H1 (cell line): ENCODE data around the gene MRPS15. TPM values are rescaled to one million over a fixed set of nuclear protein-coding genes. Genes with fewer than 3 reads are reported as not detected.

ENCODE experiments used
- CTCF ChIA-PET: fragments of 300-600 bp; sonication (Branson Sonifier 250); formaldehyde crosslinking; loops from one replicate; lab custom pipeline; 2021; ENCODE audit not compliant: partially characterized antibody; lab: Charles Lee
- POLR2A ChIA-PET: fragments of 300-600 bp; sonication (Branson Sonifier 250); formaldehyde crosslinking; loops from one replicate; lab custom pipeline; 2021; ENCODE audit warnings: inconsistent platforms; ENCODE audit not compliant: partially characterized antibody; lab: Charles Lee
- DNase-seq, 2 experiments: peaks; one replicate each; pipeline versions ENCODE4 v3.0.0 to v3.0.0-alpha.2; 2010 to 2022; ENCODE audit warnings: low spot score in 2 of 2, low read depth in 1 of 2, mixed read lengths in 1 of 2
- FAIRE-seq: peaks from 2 replicates; lab custom pipeline; 2011; peaks lifted over from hg19 to GRCh38; lab: Jason Lieb, UNC
- H2AFZ ChIP-seq: 2 replicates; pipeline ENCODE4 v1.8.1; 2012; ENCODE audit warnings: low read length, inconsistent platforms
- H2AK5ac ChIP-seq: 2 replicates; pipeline ENCODE4 v1.6.1; 2013; ENCODE audit warnings: low read depth, low read length
- H2BK120ac ChIP-seq: replicated peaks from 2 replicates; pipeline ENCODE3; 2013; ENCODE audit warnings: low read depth, low read length, inconsistent platforms
- H2BK12ac ChIP-seq: 2 replicates; pipeline ENCODE4 v1.6.1; 2013; ENCODE audit warnings: low read depth, low read length
- H2BK15ac ChIP-seq: 2 replicates; pipeline ENCODE4 v1.6.1; 2013; ENCODE audit warnings: low read length
- H2BK20ac ChIP-seq: 2 replicates; pipeline ENCODE4 v1.6.1; 2013; ENCODE audit warnings: low read length
- H2BK5ac ChIP-seq: 2 replicates; pipeline ENCODE4 v1.6.1; 2013; ENCODE audit warnings: low read depth, low read length
- H3K14ac ChIP-seq: 2 replicates; pipeline ENCODE4 v1.6.1; 2013; ENCODE audit warnings: inconsistent platforms; ENCODE audit not compliant: insufficient read length
- H3K18ac ChIP-seq: 2 replicates; pipeline ENCODE4 v1.6.1; 2013; ENCODE audit warnings: low read length; ENCODE audit errors: extremely low read depth
- H3K23ac ChIP-seq: 2 replicates; pipeline ENCODE4 v1.6.1; 2013; ENCODE audit warnings: inconsistent platforms; ENCODE audit not compliant: insufficient read length
- H3K23me2 ChIP-seq: 2 replicates; pipeline ENCODE4 v1.6.1; 2013; ENCODE audit warnings: low read depth, low read length
- H3K27ac ChIP-seq: 2 replicates; pipeline ENCODE4 v1.6.1; 2011; ENCODE audit warnings: low read depth, low read length, inconsistent platforms
- H3K27me3 ChIP-seq, 4 experiments: replicated peaks in 1 of 4; 1 replicate in 1 of 4; 2 replicates in 3 of 4; pipeline versions ENCODE4 v1.6.1 to v1.8.1; 2011 to 2013; ENCODE audit warnings: low read length in 3 of 4, mild to moderate bottlenecking in 3 of 4, inconsistent platforms in 2 of 4, mixed read lengths in 2 of 4, moderate library complexity in 1 of 4; ENCODE audit not compliant: control insufficient read depth in 3 of 4, insufficient read depth in 3 of 4; ENCODE audit errors: extremely low read depth in 1 of 4
- H3K36me3 ChIP-seq, 4 experiments: 2 replicates each; pipeline versions ENCODE4 v1.6.1 to v1.8.1; 2011 to 2013; ENCODE audit warnings: mild to moderate bottlenecking in 4 of 4, low read length in 3 of 4, moderate library complexity in 2 of 4, control low read depth in 1 of 4, inconsistent platforms in 1 of 4; ENCODE audit not compliant: insufficient read depth in 4 of 4, control insufficient read depth in 2 of 4
- H3K4ac ChIP-seq: replicated peaks from 2 replicates; pipeline ENCODE3; 2013; ENCODE audit warnings: low read length, low read depth, mixed read lengths, inconsistent platforms; ENCODE audit not compliant: insufficient read length
- H3K4me1 ChIP-seq, 4 experiments: replicated peaks in 1 of 4; 1 replicate in 1 of 4; 2 replicates in 3 of 4; pipeline versions ENCODE4 v1.6.1 to v1.8.1; 2011 to 2013; ENCODE audit warnings: low read length in 3 of 4, inconsistent platforms in 2 of 4, mixed read lengths in 1 of 4; ENCODE audit not compliant: insufficient read depth in 4 of 4, control insufficient read depth in 3 of 4
- H3K4me2 ChIP-seq, 2 experiments: 2 replicates each; pipeline versions ENCODE4 v1.6.1 to v1.8.1; 2011 to 2013; ENCODE audit warnings: low read depth in 2 of 2, low read length in 2 of 2, control low read depth in 1 of 2, inconsistent platforms in 1 of 2, mild to moderate bottlenecking in 1 of 2; ENCODE audit not compliant: insufficient read depth in 1 of 2
- H3K4me3 ChIP-seq, 4 experiments: fragments of 200-600, 300-600 bp in 1 of 4; sonication (generic), shearing (Covaris generic), sonication (Bioruptor Twin) in 1 of 4; 2 replicates each; pipeline versions ENCODE4 v1.5.1 to v1.8.1; 2011 to 2016; ENCODE audit warnings: low read length in 4 of 4, low read depth in 3 of 4, control low read depth in 2 of 4, inconsistent platforms in 2 of 4, mild to moderate bottlenecking in 2 of 4, mixed read lengths in 1 of 4, moderate library complexity in 1 of 4; ENCODE audit not compliant: insufficient read depth in 2 of 4; ENCODE audit errors: extremely low read depth in 1 of 4
- H3K56ac ChIP-seq: replicated peaks from 2 replicates; pipeline ENCODE3; 2013; ENCODE audit warnings: low read depth, mild to moderate bottlenecking, mixed read lengths, low read length, inconsistent platforms; ENCODE audit not compliant: insufficient read length
- H3K79me1 ChIP-seq: 2 replicates; pipeline ENCODE4 v1.6.1; 2013; ENCODE audit warnings: low read depth, low read length, control low read depth
- H3K79me2 ChIP-seq, 2 experiments: 2 replicates each; pipeline versions ENCODE4 v1.6.1 to v1.8.1; 2012 to 2013; ENCODE audit warnings: low read length in 2 of 2, mild to moderate bottlenecking in 2 of 2, inconsistent platforms in 1 of 2; ENCODE audit not compliant: insufficient read depth in 2 of 2, control insufficient read depth in 1 of 2
- H3K9ac ChIP-seq, 4 experiments: replicated peaks in 1 of 4; 1 replicate in 1 of 4; 2 replicates in 3 of 4; pipeline versions ENCODE4 v1.6.1 to v1.8.1; 2011 to 2013; ENCODE audit warnings: low read depth in 3 of 4, low read length in 3 of 4, control low read depth in 2 of 4, mild to moderate bottlenecking in 2 of 4, moderate library complexity in 2 of 4, inconsistent platforms in 1 of 4; ENCODE audit errors: extremely low read depth in 1 of 4
- H3K9me3 ChIP-seq, 2 experiments: 2 replicates each; pipeline versions ENCODE4 v1.6.1 to v1.8.1; 2012 to 2013; ENCODE audit warnings: mild to moderate bottlenecking in 2 of 2, moderate library complexity in 2 of 2, control low read depth in 1 of 2, inconsistent platforms in 1 of 2, low read depth in 1 of 2, low read length in 1 of 2, mixed read lengths in 1 of 2; ENCODE audit not compliant: insufficient read depth in 2 of 2
- H4K20me1 ChIP-seq, 2 experiments: replicated peaks in 1 of 2; 2 replicates each; pipeline versions ENCODE3 to v1.8.1; 2011 to 2013; ENCODE audit warnings: inconsistent platforms in 2 of 2, low read length in 2 of 2, mild to moderate bottlenecking in 1 of 2; ENCODE audit not compliant: insufficient read depth in 2 of 2, control insufficient read depth in 1 of 2
- H4K5ac ChIP-seq: 2 replicates; pipeline ENCODE4 v1.6.1; 2013; ENCODE audit warnings: low read length, low read depth, mixed read lengths, inconsistent platforms; ENCODE audit not compliant: insufficient read length
- H4K8ac ChIP-seq: 2 replicates; pipeline ENCODE4 v1.8.0; 2013; ENCODE audit warnings: mild to moderate bottlenecking, moderate library complexity, low read length, inconsistent platforms; ENCODE audit not compliant: insufficient read depth; ENCODE audit errors: extremely low read depth
- H4K91ac ChIP-seq: replicated peaks from 2 replicates; pipeline ENCODE3; 2013; ENCODE audit warnings: low read length, mixed read lengths, inconsistent platforms; ENCODE audit not compliant: insufficient read length
- BRCA1 ChIP-seq: IDR thresholded peaks from 2 replicates; pipeline ENCODE4 v1.6.1; 2012; ENCODE audit warnings: low read depth, low read length, improper control_type of control experiment
- KDM4A ChIP-seq: IDR thresholded peaks from one replicate; pipeline ENCODE4 v1.7.1; 2012; ENCODE audit warnings: low read depth, mild to moderate bottlenecking, moderate library complexity, low read length, inconsistent platforms; ENCODE audit not compliant: severe bottlenecking
- NRF1 ChIP-seq: IDR thresholded peaks from 2 replicates; pipeline ENCODE4 v1.6.1; 2011; ENCODE audit warnings: mild to moderate bottlenecking, low read depth, low read length, improper control_type of control experiment
- WGBS, 2 experiments: shearing (Covaris generic) in 1 of 2; methylation state at CpG; one replicate each; pipeline versions ENCODE4 v1.1.6 to v1.1.7; 2013 to 2015; ENCODE audit warnings: low lambda C conversion rate in 2 of 2, mixed read lengths in 2 of 2, inconsistent platforms in 1 of 2, low coverage in 1 of 2, missing lambda C conversion rate in 1 of 2; ENCODE audit not compliant: insufficient replicate concordance in 2 of 2, insufficient coverage in 1 of 2, insufficient read length in 1 of 2; ENCODE audit errors: extremely low coverage in 1 of 2, missing lambda C conversion rate in 1 of 2; 5-methylcytosine and 5-hydroxymethylcytosine counted together
- polyA plus RNA-seq, 7 experiments: library from polyadenylated mRNA; depleted of rRNA in 3 of 7; stranded (reverse) in 5 of 7; unstranded in 2 of 7; fragments of >200 nt in 5 of 7; fragments of 200-250 nt in 2 of 7; gene quantifications; 1 replicate in 5 of 7; 2 replicates in 1 of 7; 4 replicates in 1 of 7; pipeline versions ENCODE4 v1.2.1 to v1.2.3, GENCODE V29; 2011 to 2013; ENCODE audit warnings: missing spikeins in 2 of 7, mixed read lengths in 2 of 7
- total RNA-seq: library from RNA; stranded (reverse); fragmentation: NEBNext Ultra II Directional; extraction: Animal tissue kit (Norgen Biotek cat#: 25700); gene quantifications from 2 replicates; pipeline ENCODE4 v1.2.1, GENCODE V29; 2021

Gene MRPS15
- total and polyA plus RNA-seq, 2 of the 8 experiments (the other 6 are each of a cell fraction or from before 2014, with no cell fraction given) = 53.6 to 129 TPM

DNA sequence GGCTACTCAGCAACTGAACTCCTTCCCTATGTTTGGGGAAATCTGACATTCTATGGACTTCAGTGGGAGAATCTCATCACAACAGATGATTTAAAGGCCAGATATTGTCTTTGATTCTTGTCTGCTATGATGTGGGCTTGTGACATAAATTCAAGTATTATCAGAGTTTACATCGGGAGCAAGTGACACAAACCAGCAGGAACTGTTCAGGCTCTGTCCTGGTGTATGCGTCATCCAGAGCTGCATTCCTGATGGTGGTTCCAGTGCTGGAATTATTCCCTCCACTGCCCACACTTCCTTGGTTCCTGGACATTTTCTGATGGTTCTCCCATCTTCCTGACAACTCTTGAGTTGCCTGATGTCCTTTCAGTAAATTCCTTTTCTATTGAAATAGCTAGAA lies 55.7 kb downstream of the MRPS15 start:
- TF ChIP-seq BRCA1 = no peak
- TF ChIP-seq KDM4A = no peak
- TF ChIP-seq NRF1 = no peak

More for the DNA sequence above, 55.7 kb downstream of the MRPS15 start:
- Histone ChIP-seq H3K23me2 (no peaks in the 10 kb centered on the region; the same call in 1 of the 2 replicates), H2AK5ac (no peak overlapping the region), H2AFZ (no peak overlapping the region), H3K4ac (no peak overlapping the region), H3K56ac (no peak overlapping the region), H3K9me3 (no peaks in the 10 kb centered on the region), H4K91ac (no peak overlapping the region), H3K23ac (no peak overlapping the region), H4K20me1 (no peaks in the 10 kb centered on the region), H4K5ac (no peak overlapping the region), H3K14ac (no peak overlapping the region), H3K9ac (no peak overlapping the region), H2BK5ac (no peak overlapping the region), H2BK12ac (no peak overlapping the region), H3K36me3 (peaks cover 0 to 2% (median 0%) of the 10 kb centered on the region in 4 experiments; a peak in 3 of 8 replicates), H2BK120ac (no peak overlapping the region), H4K8ac (no peak overlapping the region), H3K18ac (no peak overlapping the region), H2BK20ac (no peak overlapping the region), H3K79me2 (no peaks in the 10 kb centered on the region), H3K4me1 (peaks cover 0 to 3% (median 0%) of the 10 kb centered on the region in 4 experiments; a peak in 1 of 7 replicates), H3K4me3 (no peak overlapping the region), H3K79me1 (no peaks in the 10 kb centered on the region; the same call in 1 of the 2 replicates), H2BK15ac (no peak overlapping the region), H3K27ac (no peak overlapping the region), H3K4me2 (no peak overlapping the region), H3K27me3 (no peaks in the 10 kb centered on the region)
- POLR2A ChIA-PET = interaction anchor here (0.6 to 1.5 kb wide), 4 partner anchors 11 to 40 kb away, joined by 3 to 4 read pairs (median 3); no protein-coding TSS in a partner anchor
- FAIRE-seq (no peak), DNase-seq (no peak)
- CTCF ChIA-PET = interaction anchor here (0.6 to 2.0 kb wide), 4 partner anchors 11 to 66 kb away, joined by 3 to 5 read pairs (median 4); no protein-coding TSS in a partner anchor
- WGBS, 2 experiments = 95% methylated on average over 2 of the region's 2 CpGs; no CpG with 5 or more reads in 1 of the 2 experiments
